ENCODE data around the gene GMIP.

DNA sequence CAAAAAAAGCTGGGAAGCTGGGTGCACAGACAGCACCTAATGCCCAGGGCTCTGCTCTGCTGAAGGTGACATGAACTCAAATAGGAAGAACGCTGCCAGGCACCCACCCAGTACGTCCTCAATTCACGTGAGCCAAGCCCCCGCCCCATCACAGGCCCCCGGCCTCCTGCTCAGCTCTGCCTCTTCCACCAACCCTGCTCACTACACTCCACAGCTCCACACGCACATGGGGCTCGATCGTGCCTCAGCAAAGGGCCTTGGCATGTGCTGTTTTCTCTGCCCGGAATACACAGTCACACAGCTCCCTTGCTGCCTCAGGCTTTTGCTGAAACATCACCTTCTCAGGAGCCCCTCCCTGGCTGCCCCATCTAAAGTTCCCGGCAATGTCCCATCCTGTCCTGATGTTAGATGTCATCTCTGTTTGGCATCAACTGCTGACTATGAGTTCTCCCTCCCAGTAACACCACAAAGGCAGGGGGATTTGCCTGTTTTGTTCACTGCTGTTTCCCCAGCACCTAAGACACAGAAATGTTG is 17.8 kb upstream of the GMIP start:
- TF ChIP-seq, protein P1, sequence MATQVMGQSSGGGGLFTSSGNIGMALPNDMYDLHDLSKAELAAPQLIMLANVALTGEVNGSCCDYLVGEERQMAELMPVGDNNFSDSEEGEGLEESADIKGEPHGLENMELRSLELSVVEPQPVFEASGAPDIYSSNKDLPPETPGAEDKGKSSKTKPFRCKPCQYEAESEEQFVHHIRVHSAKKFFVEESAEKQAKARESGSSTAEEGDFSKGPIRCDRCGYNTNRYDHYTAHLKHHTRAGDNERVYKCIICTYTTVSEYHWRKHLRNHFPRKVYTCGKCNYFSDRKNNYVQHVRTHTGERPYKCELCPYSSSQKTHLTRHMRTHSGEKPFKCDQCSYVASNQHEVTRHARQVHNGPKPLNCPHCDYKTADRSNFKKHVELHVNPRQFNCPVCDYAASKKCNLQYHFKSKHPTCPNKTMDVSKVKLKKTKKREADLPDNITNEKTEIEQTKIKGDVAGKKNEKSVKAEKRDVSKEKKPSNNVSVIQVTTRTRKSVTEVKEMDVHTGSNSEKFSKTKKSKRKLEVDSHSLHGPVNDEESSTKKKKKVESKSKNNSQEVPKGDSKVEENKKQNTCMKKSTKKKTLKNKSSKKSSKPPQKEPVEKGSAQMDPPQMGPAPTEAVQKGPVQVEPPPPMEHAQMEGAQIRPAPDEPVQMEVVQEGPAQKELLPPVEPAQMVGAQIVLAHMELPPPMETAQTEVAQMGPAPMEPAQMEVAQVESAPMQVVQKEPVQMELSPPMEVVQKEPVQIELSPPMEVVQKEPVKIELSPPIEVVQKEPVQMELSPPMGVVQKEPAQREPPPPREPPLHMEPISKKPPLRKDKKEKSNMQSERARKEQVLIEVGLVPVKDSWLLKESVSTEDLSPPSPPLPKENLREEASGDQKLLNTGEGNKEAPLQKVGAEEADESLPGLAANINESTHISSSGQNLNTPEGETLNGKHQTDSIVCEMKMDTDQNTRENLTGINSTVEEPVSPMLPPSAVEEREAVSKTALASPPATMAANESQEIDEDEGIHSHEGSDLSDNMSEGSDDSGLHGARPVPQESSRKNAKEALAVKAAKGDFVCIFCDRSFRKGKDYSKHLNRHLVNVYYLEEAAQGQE (IDR thresholded peaks at IDR 0.05; ENCODE audit: low read depth, low read length) = no peak
- TF ChIP-seq NFIC (IDR thresholded peaks at IDR 0.05; ENCODE audit: borderline replicate concordance) (no peak), SIN3A (IDR thresholded peaks at IDR 0.05; ENCODE audit: borderline replicate concordance, low read depth, low read length) (no peak), GATA2 (CRISPR knock-in tag; IDR thresholded peaks at IDR 0.05) (no peak), RFX5 (IDR thresholded peaks at IDR 0.05; ENCODE audit: low read length) (no peak), RAD21 (IDR thresholded peaks at IDR 0.05; ENCODE audit: low read length) (no peak), POLR2AphosphoS5 (IDR thresholded peaks at IDR 0.05; ENCODE audit: low read depth, low read length) (no peak), EP300 (IDR thresholded peaks at IDR 0.05; ENCODE audit: borderline replicate concordance in 1 of 2, low read depth in 1 of 2, low read length in 1 of 2) (no peak)
- TF ChIP-seq, protein P2, sequence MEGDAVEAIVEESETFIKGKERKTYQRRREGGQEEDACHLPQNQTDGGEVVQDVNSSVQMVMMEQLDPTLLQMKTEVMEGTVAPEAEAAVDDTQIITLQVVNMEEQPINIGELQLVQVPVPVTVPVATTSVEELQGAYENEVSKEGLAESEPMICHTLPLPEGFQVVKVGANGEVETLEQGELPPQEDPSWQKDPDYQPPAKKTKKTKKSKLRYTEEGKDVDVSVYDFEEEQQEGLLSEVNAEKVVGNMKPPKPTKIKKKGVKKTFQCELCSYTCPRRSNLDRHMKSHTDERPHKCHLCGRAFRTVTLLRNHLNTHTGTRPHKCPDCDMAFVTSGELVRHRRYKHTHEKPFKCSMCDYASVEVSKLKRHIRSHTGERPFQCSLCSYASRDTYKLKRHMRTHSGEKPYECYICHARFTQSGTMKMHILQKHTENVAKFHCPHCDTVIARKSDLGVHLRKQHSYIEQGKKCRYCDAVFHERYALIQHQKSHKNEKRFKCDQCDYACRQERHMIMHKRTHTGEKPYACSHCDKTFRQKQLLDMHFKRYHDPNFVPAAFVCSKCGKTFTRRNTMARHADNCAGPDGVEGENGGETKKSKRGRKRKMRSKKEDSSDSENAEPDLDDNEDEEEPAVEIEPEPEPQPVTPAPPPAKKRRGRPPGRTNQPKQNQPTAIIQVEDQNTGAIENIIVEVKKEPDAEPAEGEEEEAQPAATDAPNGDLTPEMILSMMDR (IDR thresholded peaks at IDR 0.05) = no peak

All from SK-N-SH (cell line).